Endothelial cell of umbilical vein (primary cell): ENCODE results near the gene KLK8.

ENCODE experiments used
- CTCF ChIP-seq, 2 donors: IDR thresholded peaks; 1 replicate in 1 of 2; 2 replicates in 1 of 2; pipeline ENCODE4 v1.5.1; 2011; ENCODE audit warnings: low read length in 2 of 2, mild to moderate bottlenecking in 2 of 2, moderate library complexity in 2 of 2, control low read depth in 1 of 2, inconsistent platforms in 1 of 2, low read depth in 1 of 2; ENCODE audit not compliant: insufficient read depth in 1 of 2; ENCODE audit errors: extremely low read depth in 1 of 2
- JUN ChIP-seq: IDR thresholded peaks from 2 replicates; pipeline ENCODE4 v1.6.1; 2011; ENCODE audit warnings: borderline replicate concordance, low read depth; ENCODE audit not compliant: insufficient read length, insufficient read depth

GRCh38 chr19:50962245-50962644 is 39.2 kb downstream of the KLK8 start:
- TF ChIP-seq JUN (no peak), CTCF (IDR thresholded peaks at IDR 0.05; ENCODE audit: extremely low read depth in 1 of 2, insufficient read depth in 1 of 2, low read depth in 1 of 2, low read length in 2 of 2) (no peak)
